PFSK-1 (cell line): ENCODE data around the gene PLK5. TPM values are rescaled to one million over a fixed set of nuclear protein-coding genes. Genes with fewer than 3 reads are reported as not detected.

ENCODE experiments used
- FOXP2 ChIP-seq: optimal IDR thresholded peaks from 2 replicates; pipeline ENCODE3; 2011; ENCODE audit warnings: borderline replicate concordance, control low read depth, inconsistent platforms; ENCODE audit not compliant: insufficient read depth; ENCODE audit errors: extremely low read length, extremely low read depth
- POLR2AphosphoS5 ChIP-seq: IDR thresholded peaks from 2 replicates; pipeline ENCODE4 v1.6.1; 2012; ENCODE audit warnings: low read depth, mild to moderate bottlenecking, control low read depth, low read length, moderate library complexity
- SIN3A ChIP-seq: IDR thresholded peaks from 2 replicates; pipeline ENCODE4 v1.6.1; 2012; ENCODE audit warnings: mild to moderate bottlenecking, low read length, moderate library complexity, borderline replicate concordance; ENCODE audit not compliant: insufficient read depth
- TAF1 ChIP-seq: IDR thresholded peaks from 2 replicates; pipeline ENCODE4 v1.6.1; 2012; ENCODE audit warnings: low read length, control low read depth, borderline replicate concordance; ENCODE audit not compliant: insufficient read depth
- polyA plus RNA-seq: library from polyadenylated mRNA; unstranded; fragments of >200 nt; gene quantifications from one replicate; pipeline ENCODE4 v1.2.1, GENCODE V29; 2012; ENCODE audit warnings: low read depth, missing spikeins; ENCODE audit not compliant: insufficient read length
- TF ChIP-seq, protein P1 (sequence below), 2 experiments: IDR thresholded peaks; 2 replicates each; pipeline versions ENCODE4 v1.6.1 to v1.8.0; 2011 to 2012; ENCODE audit warnings: low read depth in 2 of 2, low read length in 2 of 2, control low read depth in 1 of 2, inconsistent platforms in 1 of 2, mild to moderate bottlenecking in 1 of 2, moderate library complexity in 1 of 2; ENCODE audit not compliant: insufficient read depth in 1 of 2

The PLK5 gene
- polyA plus RNA-seq: not detected

GRCh38 chr19:1523412-1524286 is at the start of gene PLK5:
PLK5 (plus strand) TSS chr19:1524077; CDS start chr19:1526997, 2,920 bp downstream.
- TF ChIP-seq TAF1 (no peak), SIN3A (no peak), POLR2AphosphoS5 (no peak), FOXP2 (no peak)
- TF ChIP-seq, protein P1, sequence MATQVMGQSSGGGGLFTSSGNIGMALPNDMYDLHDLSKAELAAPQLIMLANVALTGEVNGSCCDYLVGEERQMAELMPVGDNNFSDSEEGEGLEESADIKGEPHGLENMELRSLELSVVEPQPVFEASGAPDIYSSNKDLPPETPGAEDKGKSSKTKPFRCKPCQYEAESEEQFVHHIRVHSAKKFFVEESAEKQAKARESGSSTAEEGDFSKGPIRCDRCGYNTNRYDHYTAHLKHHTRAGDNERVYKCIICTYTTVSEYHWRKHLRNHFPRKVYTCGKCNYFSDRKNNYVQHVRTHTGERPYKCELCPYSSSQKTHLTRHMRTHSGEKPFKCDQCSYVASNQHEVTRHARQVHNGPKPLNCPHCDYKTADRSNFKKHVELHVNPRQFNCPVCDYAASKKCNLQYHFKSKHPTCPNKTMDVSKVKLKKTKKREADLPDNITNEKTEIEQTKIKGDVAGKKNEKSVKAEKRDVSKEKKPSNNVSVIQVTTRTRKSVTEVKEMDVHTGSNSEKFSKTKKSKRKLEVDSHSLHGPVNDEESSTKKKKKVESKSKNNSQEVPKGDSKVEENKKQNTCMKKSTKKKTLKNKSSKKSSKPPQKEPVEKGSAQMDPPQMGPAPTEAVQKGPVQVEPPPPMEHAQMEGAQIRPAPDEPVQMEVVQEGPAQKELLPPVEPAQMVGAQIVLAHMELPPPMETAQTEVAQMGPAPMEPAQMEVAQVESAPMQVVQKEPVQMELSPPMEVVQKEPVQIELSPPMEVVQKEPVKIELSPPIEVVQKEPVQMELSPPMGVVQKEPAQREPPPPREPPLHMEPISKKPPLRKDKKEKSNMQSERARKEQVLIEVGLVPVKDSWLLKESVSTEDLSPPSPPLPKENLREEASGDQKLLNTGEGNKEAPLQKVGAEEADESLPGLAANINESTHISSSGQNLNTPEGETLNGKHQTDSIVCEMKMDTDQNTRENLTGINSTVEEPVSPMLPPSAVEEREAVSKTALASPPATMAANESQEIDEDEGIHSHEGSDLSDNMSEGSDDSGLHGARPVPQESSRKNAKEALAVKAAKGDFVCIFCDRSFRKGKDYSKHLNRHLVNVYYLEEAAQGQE (IDR thresholded peaks at IDR 0.05; ENCODE audit: insufficient read depth in 1 of 2, low read depth in 2 of 2, low read length in 2 of 2): no peak

DNA sequence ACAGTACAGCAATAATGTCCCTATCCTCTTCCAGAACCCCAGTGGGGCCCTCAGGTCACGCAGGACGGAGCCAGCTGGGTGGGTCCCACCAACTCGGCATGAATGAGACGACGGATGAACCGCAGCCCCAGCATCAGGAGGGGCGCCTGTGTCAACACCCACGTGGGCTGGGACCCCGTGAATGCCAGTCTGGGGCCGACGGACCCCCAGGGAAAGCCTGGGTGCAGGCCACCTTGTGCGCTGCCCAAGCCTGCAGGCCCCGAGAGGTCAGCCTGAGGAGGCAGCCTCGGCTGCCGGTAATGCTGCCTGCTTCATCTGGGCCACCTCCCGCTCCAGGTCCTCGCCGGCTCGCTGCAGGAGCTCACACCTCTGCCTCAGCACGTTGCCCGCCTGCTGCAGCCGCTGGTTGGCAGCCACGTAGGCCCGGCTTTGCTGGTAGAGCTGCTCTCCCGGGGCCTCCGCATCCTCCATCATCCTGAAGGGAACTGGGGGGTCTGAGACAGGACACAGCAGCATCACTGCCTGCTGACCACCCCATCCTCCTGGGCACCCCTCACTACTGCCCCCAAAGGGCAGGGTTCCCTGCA is 49.0 kb upstream of the PLK5 start:
- TF ChIP-seq TAF1 (no peak), SIN3A (no peak), POLR2AphosphoS5 (no peak), FOXP2 (no peak)
- TF ChIP-seq, protein P1 (IDR thresholded peaks at IDR 0.05; ENCODE audit: insufficient read depth in 1 of 2, low read depth in 2 of 2, low read length in 2 of 2): no peak

GRCh38 chr19:1475751-1476437 is 48.0 kb upstream of the PLK5 start:
- TF ChIP-seq SIN3A (no peak), FOXP2 (no peak), TAF1 (no peak), POLR2AphosphoS5 (no peak)
- TF ChIP-seq, protein P1 (IDR thresholded peaks at IDR 0.05; ENCODE audit: insufficient read depth in 1 of 2, low read depth in 2 of 2, low read length in 2 of 2): no peak

- TF ChIP-seq FOXP2 (peak; percentile 51), POLR2AphosphoS5 (peak; percentile 73), TAF1 (peak; percentile 68; the same call in 1 of the 2 replicates), SIN3A (peak; percentile 89; the same call in 1 of the 2 replicates)
- TF ChIP-seq, protein P1 (IDR thresholded peaks at IDR 0.05; ENCODE audit: insufficient read depth in 1 of 2, low read depth in 2 of 2, low read length in 2 of 2): peak in 1 of 2 experiments; percentile 16; a peak in 1 of 4 replicates
Observed at GRCh38 chr19:1478934-1479707, 44.8 kb upstream of the PLK5 start, which contains the start of gene C19orf25. C19orf25 (minus strand) TSS chr19:1479215; CDS start chr19:1478903, 312 bp downstream.
